DND-41 (cell line): Measurements from ENCODE around the gene SPSB1.

ENCODE experiments used
- EZH2 ChIP-seq: IDR thresholded peaks from 3 replicates; pipeline ENCODE4 v1.6.1; 2012; ENCODE audit warnings: borderline replicate concordance, low read depth, mild to moderate bottlenecking, moderate library complexity, low read length, inconsistent platforms; ENCODE audit not compliant: severe bottlenecking
- TF ChIP-seq, protein P1 (sequence below): IDR thresholded peaks from 2 replicates; pipeline ENCODE4 v1.5.1; 2012; ENCODE audit warnings: borderline replicate concordance, low read length, moderate library complexity, mild to moderate bottlenecking; ENCODE audit not compliant: poor library complexity, severe bottlenecking; ENCODE audit errors: extremely low read depth

DNA sequence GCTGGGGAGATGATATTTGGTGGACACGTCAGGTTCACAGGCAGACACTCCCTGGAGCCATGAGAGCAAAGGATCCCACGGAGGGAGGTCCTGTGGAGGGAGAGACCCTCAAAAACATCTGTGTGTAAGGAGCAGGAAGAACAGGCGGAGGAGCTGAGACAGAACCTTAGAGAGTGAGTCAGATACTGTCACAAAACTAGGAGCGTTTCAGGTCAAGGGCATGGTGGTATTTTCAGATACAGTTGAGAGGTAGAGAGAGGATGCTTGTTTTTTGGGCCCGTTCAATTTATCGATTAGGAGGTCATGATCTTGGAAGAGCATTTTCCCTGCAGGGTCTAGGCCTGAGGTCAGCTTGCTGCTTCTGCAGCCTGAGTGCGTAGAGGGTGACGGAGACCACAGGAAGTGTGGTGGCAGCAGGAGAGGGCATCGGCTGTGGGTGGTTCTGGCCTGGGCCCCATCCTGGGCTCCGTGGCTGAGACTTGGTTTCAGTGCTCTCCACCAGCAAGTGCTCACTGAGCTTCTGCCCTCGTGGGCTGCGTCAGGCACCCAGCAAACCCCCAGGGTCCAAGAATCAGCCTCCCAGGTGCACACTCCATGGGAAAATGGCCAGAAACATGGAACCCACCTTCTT lies 39.9 kb downstream of the SPSB1 start:
- TF ChIP-seq, protein P1, sequence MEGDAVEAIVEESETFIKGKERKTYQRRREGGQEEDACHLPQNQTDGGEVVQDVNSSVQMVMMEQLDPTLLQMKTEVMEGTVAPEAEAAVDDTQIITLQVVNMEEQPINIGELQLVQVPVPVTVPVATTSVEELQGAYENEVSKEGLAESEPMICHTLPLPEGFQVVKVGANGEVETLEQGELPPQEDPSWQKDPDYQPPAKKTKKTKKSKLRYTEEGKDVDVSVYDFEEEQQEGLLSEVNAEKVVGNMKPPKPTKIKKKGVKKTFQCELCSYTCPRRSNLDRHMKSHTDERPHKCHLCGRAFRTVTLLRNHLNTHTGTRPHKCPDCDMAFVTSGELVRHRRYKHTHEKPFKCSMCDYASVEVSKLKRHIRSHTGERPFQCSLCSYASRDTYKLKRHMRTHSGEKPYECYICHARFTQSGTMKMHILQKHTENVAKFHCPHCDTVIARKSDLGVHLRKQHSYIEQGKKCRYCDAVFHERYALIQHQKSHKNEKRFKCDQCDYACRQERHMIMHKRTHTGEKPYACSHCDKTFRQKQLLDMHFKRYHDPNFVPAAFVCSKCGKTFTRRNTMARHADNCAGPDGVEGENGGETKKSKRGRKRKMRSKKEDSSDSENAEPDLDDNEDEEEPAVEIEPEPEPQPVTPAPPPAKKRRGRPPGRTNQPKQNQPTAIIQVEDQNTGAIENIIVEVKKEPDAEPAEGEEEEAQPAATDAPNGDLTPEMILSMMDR = no peak
- no peak for TF ChIP-seq EZH2
